NCI-H1105 treated with DMSO at 0.1 percent for 48 hours (cell line): ENCODE results near the gene NHLRC2.

Experiments
- DNase-seq: peaks from one replicate; lab custom pipeline; 2025; lab: John Stamatoyannopoulos, UW

NHLRC2 gene

DNA sequence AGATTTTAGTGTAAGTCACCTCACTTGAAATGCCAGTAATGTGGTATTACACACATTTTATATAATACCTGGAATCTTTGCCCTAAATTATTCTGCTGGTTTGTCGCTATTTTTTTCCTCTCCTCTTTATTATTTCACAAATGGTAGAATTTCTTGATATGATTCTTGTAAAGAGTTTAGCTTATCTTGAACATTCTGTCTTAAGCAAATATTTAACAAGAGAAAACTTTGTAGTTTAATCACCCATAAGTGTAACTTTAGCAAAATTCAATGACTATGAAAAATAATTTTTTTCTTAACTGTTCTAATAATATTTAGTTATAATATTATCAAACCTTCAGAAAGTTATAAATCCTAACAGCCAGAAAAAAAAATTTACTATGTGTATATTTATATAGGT, 56.7 kb downstream of the NHLRC2 start:
- no peak for DNase-seq

DNA sequence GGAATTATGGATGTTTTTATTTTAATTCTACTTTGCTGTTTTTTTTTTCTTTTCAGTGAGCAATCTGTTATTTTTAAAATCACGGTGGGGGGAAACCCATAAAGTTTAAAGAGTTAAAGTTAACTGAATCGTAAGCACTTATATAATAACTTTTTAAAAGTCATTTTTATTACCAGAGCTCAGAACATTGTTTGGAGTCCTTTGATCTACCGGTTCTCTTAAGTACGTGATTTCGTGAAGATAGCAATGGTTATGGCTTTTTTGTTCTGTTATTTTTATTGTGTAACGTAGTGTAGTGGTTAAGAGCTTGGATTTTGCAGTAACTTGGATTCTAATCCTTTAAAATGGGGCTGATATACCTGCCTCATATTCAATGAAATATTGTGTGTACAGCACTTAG, 57.4 kb downstream of the NHLRC2 start:
- no peak for DNase-seq

DNA sequence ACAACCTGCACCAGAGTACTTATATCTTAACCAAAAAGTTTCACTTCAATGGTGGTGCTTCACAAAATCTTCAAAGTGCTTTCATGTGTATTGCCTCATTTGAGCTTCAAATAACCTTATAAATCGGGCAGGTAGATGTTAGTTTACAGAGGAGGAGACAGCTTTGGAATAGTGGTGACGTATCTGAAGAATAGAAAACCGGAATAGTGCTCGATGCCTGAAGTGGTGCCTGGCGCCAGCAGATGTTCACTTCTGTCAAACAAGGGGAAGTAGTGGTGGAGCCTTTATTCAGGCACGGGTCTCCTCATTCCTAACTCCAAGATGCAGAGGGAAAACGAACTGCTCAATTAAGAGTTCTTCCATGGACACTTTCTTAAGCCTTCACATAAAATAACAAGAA, 58.1 kb downstream of the NHLRC2 start:
- no peak for DNase-seq

DNA sequence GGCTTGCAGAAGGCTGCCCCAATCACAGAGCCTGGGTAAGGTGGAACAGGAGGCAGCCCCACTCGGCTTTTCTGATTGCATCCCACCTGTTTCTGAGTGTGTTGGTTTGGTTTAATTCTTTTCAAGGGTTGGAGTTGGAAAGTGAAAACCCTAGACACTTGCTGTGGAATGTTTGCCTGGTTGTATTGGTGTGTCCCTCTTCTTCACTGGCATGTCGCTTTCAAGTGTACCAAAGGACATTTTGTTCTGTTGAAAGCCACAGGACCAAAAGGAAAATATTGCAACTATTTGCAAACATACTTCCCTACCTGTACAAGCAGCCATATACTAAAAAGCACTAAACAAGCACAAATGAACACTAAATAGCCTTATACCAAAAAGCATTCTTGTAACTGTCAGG, 60.5 kb downstream of the NHLRC2 start:
- no peak for DNase-seq

DNA sequence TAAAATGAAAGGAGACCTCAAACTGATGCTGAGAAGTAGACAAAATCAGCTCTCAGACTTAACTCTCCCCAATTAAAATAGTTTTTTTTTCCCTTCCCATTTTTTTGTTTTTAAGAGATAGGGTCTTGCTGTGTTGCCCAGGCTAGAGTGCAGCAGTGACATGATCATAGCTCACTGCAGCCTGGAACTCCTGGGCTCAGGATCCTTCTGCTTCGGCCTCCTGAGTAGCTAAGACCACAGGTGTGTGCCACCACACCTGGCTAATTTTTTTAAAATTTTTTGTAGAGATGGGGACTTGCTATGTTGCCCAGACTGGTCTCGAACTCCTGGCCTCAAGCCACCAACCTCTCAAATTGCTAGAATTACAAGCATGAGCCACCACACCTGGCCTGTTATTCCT, 61.1 kb downstream of the NHLRC2 start:
- DNase-seq: no peak

DNA sequence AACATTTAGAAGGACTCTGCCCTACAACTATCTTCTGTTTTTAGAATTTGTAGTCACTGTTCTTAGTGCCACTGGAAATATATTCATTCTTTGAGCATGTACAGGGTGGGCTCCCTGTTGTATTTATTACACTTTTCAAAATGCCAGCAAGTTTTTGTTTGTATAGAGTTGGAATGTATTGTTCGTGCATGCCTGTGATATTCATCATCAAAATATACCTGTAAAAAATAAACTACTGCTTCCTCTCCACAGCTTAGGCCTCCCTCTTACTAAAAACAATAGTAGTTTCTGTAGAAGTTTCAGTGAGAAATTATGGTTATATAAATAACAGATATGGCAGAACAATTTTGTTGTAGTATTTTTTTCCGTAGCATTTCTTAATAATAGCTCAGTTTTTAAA, 61.6 kb downstream of the NHLRC2 start:
- DNase-seq: no peak

DNA sequence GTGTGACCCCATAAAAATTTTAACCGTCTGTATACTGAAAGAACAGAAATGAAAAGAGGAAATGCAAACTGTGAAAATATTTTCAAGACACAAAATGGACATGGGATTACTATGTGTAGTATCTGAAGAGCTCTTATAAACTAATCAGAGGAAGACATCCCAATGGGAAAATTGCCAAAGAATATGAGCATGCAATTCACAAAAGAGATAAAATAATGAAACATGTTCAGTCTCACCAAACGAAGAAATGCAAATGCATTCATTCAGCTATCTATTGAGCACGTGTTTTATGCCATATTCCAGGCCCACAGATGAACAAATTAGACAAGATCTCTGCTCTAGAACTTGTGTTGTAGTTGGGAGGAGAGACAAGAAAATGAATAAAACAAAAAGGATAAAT, 63.2 kb downstream of the NHLRC2 start:
- no peak for DNase-seq

DNA sequence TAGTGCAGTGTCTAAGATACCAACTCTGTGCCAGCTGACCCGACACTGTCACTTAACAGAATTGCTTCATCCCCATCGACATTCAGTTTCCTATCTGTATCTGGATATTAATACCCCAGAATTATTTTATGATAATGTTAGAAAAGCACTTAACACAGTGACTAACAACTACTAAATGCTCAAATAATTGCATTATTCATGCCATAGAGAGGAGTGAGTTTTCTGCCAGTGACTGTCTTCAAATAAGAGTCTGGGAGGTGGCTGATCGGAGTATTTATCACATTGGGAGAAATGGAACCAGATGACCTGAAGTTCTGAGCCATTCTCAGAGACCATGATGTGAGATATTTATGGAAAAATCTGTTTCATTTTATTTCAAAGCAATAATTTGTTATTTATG, 65.7 kb downstream of the NHLRC2 start:
- no peak for DNase-seq

DNA sequence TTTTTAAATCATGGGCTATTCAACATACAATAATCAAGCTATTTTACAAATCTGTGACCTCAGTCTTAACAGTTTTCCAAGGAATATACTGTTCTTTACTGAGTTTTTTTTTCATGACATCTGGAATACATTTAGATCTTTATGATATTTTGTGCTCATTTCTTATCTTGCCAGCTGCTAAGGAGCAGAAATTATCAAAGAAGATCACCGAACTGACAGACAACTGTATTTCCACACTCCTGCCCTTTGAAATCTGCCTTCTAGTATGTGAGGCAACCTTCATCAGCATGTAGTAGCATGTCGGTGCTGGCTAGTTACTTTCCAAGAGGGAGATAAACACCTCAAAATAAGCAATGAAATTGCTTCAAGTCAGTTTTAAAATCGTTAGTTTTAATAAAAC, 66.4 kb downstream of the NHLRC2 start:
- DNase-seq: no peak

DNA sequence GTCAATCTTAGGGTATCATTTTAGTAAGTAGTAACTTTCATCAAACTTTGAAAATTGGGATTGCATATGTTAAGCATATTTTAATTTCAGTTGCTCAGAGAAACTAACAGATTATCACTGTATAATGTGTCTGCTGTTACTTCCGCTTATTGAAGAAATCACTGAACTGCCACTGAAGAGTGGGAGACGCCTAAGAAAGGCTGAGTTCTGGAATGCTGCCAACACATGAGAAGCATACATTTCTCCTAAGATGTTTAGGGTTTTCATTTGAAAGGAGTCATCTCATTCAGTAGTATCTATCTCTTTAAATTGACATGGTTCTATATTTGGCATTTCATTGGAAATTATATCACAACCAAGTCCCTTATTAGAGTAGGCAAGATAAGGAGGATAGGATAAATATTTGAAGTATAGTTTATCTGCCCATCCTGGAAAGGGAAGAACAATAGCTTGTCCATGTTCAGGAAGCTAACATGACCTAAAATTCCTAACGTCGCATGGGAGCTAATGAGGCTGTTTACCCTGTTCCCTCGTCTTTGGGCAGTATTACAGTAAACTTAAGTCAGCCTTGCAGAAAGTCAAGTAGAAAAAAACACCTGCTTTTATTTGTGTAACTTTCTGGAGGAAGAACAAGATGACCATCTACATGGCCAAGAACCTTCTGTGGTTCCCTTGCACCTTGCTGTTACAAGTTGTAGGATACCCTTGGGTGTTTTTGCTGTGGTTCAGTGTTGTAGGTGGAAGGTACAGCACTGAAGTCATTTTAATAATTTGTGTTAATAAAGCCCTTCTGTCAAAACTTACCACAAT, 67.3 kb downstream of the NHLRC2 start:
- no peak for DNase-seq

DNA sequence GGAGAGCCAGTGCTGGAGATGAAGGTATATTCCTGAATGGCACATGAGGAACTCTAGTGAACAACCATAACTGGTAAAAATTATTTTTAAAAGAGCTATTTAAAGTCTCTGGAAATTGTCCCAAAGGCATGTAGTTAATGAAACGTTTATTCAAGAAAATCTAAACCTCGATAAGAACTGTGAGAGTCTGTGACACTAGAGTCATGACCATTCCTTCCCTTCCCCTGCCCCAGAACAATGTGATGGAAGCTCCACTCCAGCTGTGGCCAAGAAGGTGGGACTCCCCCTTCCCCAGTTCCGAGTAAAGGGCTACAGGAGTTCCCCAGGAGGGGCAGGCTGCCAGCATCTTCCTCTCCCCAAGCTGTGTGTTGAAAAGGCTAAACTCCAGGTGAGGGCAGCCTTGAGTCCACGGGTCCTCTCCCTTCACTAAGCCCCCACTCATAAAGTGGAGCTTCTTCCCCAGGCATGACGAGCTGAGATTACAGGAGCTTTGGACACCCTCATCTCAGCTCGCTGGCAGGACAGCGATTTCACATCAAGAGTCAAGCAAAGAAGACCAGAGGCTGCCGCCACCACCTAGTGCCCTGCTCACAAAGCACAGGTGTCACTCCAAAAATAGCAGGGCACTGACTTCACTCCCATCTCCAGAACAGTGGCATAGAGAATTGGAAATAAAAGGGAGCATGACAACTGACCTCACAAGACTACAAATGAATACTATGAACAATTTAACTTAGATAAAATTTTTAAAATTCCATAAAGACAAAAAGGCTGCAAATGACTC, 68.5 kb downstream of the NHLRC2 start:
- no peak for DNase-seq

DNA sequence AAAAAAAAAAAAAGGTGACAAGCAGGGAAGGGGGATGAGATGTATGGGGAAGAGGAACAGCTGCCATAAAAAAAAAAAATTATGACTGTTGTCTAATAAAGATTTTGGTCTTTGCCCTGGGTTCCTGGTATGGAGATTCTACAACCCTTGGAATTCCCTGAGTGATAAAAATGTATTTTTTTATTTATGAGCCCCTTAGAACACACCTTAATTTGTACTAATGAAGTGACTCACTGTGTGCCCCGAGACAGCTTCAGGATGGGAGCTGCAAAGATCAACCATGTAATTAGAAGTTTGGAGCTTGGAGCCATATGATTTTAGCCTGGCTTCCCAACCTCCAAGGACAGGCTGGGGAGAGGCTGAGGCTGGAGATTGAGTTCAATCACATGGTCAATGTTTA, 69.7 kb downstream of the NHLRC2 start:
- no peak for DNase-seq

DNA sequence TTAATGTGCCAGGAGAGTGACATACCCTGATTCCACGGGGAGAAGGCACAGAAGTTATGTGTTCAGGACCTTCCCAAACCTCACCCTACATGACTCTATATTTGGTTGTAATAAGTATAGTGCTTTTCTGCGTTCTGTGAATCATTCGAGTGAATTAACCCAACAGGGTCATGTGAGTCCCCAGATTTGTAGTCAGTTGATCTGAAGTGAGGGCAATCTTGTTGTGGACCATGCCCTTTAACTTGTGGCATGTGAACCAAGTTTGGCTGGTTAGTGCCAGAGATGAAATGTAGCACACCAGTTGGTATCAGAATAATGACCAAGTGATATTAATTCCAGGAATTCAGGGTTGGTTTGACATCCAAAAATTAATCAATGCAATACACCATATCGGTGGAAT, 70.2 kb downstream of the NHLRC2 start:
- DNase-seq: no peak

DNA sequence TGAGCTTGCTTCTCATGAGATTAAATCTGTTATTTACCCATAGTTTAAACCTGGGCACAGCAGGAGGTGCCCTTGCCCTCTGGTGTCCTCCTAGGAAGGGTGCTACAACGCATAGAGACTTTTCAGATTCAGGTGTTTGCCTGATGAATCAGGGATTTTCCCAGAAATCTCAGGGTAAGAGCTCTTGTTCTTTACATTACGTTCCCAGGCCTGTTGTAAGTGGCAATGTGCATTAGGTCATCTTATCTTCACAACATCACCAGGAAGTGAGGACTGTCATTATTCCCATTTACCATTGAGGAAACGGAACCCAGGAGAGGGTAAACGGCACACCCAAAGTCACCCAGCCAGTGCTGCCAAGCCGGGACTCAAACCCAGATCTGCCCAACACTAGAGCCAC, 73.0 kb downstream of the NHLRC2 start:
- DNase-seq: no peak

DNA sequence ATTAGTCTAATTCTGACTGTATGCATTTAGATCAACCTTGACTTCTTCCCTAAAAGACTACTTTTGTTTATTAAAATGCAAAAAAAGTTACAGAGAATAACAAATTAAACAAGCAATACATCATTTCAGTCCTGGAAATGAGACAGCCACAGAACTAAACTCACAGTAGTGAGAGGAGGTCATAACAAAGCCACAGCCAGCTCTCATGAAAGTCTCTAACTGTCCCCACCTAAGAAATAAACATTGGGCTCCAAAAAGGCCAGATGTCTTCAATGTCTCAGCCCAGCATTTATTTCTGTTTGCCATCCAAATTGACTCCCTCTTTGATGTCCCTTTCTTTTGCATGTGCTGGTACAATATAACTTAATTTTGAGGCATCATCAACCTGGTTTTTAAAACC, 74.4 kb downstream of the NHLRC2 start:
- DNase-seq: no peak

DNA sequence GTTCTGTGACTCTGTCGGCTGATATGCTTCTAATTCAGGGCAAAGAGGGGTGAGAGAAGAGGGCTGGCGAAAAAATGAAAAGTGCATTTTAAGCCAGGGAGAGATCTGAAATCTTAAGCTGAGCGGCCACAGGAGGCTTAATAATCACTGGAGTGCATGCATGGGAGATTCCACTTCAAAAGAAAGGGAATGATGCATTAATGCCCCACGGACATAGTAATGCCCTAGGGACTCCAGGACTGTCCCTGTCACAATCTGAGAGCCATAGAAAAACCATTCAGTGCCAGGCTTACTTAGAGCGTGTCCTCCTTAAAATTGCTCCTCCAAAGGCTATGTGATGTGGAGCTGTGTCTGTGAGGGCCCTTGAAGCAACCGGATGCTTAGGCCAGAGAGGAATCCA, 75.1 kb downstream of the NHLRC2 start:
- no peak for DNase-seq

DNA sequence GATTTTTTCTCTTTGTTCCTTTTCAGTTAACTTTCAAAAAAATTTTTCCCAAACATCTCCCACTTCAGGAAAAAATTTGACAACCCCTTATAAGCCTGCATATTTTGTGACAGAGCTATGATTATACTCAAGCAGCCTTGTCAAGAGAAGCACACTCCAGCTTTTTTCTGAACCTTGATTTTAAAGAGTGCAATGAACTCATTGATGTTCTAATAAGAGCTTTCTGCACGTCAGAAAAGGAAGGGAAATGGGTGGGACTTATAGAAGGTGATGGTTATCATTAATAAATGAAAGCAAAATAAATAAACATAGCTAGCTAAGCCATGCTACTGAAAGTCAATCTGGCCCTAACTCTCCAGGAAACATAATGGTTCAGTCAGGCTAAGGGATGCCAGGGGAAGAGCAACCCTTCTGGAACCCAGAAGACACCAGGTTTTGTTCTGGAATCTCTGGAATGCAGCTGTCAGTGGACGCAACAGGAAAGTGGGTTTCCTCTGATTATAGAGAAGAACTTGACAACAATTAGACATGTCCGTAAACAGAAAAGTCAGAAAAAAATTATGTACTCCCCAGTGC, 76.1 kb downstream of the NHLRC2 start:
- no peak for DNase-seq

DNA sequence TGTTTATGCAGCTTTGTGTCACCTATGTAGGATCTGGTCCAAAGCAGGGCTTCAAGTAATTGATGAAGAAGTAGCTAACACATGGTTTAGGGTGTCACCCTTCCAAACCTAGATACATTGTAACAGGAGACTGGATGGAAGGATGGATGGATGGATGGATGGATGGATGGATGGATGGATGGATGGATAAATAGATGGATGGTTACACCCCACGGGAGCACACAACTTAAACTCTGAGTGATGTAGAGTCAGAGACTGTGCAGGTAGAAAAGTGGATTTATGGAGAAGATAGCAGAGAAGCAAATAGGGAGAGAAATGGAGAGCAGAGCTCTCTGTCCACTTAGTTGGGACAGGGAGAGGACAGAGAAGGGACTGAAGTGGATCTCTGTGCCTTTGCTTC, 78.4 kb downstream of the NHLRC2 start:
- no peak for DNase-seq

DNA sequence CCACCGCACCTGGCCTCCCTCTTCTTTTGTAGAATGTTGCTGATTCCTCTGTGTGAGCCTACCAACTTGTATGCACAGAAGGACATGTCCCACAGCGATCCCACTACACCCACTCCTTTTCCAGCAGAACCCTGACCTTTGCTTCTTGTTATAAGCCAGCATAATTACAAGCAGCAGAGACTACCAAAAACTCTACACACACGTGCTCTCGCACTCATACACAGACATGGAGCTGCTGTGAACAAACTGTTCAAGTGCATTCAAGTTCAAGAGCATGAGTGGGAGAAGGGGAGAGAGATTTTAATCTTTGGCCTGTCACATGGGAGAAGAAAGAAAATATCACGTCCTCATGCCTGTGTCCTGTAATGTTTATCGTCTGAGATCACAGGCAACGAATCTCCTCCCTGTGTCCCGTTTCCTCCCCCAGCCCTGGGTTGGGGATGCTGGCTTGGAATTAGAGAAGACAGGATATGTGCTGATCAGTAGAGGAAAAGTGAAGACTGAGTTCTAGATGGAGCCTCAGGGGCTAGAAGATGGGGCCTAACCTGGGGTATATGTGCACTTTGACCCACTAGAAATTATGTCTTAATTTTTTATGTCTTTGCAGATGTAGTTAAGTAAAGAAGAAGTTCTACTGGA, 79.6 kb downstream of the NHLRC2 start:
- DNase-seq: no peak

DNA sequence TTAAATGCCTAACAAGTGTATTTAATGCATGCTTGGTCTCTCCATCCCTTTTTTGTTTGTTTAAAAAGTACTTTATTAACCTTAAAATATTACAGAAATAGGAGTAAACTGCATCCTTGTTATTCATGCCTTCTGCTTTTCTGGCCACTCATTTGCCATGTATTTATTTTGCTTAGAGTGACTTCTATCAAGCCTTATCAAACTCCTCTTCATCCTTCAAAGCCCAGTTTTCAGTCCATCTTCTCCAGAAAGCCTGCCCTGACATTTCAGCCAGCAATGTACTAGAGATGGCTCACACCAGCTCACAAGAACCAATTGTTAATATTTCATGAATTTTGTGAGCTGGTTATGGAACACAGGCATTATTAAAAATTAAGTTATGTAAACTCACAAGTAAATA, 82.8 kb downstream of the NHLRC2 start:
- DNase-seq: no peak

DNA sequence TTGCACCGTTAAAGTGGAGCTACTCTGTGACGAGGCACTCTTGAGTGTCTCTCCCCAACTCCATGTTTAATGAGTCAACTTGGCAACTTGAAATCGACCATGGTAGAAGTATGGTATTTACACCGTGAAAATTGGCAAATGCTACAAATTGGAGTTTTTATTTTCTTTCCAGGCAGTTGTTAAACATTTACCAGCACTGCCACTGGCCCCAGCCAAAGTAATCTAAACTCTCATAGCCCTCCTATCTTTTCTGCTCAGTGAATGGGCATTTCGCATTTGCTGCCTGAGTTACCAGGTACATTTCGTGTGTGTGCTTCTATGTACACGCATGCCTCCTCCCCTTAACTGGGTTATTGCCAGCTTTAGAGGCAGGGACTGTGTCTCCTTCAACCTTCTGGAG, 83.3 kb downstream of the NHLRC2 start:
- DNase-seq: no peak

DNA sequence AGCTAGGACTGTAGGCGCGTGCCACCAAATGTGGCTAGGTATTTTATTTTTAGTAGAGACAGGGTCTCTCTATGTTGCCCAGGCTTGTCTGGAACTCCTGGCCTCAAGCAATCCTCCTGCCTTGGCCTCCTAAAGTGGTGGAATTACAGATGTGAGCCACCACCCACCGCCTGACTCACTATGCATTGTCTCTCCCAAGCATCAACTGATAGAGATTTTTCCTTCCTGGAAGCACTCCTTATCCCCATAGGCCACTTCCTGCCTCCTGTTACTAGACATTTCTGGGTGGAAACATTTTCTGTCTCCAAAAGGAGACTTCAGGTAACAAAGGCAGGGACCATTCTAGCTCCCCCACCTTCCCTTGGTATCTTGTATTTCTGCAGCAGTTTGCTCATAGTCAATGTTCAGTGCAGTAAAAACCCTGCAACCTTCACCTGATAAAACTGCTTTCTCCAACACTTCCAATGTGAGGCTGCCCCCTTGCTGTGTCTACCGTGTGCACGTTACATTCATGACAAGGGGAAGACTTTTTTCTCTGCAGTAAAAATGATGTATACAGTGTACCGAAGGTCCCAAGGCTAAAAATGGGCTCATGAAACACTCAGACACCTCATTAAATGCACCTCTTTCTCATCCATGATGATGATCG, 84.9 kb downstream of the NHLRC2 start:
- DNase-seq: no peak
